Amniotic stem cell (primary cell): ENCODE data around the gene KBTBD12.

ENCODE experiments used
- DNase-seq: peaks from one replicate; lab custom pipeline; 2025; lab: John Stamatoyannopoulos, UW

KBTBD12 gene

DNA sequence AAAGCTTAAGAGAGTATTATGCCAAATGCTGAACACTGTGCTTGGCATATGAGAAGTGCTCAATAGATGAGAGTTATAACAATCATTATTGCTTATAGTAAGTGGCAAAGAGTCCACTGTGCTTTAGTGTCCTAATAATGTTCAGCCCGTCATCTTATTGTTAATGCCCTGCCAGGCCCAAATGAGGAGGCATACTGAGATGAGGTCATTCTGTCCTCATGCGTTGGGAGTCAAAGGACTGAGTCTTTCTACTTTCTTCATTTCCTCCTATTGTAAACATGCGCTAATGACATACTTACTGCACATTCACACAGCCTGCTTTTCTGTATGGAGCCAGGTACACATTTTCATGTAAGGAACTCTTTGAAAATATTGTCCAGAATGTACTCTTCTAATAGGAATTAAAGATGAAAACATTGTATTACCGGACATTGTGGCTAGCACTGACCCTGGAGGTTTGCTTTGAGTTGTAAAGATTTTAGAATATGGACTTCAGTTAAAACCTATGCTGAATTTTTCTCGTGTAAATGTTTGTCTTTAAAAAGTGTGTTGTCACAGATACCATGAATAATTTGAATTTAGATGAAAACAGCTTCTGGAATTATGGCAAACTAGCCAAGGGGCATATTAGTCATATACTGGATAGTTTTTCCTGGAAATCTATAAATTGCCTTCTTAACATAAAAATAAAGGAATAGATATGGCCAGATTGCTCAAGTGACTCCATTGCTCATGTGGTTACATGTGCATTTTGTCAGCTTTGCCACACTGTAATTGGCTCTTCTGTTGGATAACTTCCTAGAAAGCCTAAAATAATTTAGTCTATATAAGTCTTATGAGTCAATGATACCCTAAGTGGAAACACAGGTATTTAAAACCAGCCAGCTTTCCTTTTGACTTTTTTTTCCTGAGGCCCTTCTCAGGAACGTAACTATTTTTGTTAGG, 38.3 kb downstream of the KBTBD12 start:
- DNase-seq, result no peak

DNA sequence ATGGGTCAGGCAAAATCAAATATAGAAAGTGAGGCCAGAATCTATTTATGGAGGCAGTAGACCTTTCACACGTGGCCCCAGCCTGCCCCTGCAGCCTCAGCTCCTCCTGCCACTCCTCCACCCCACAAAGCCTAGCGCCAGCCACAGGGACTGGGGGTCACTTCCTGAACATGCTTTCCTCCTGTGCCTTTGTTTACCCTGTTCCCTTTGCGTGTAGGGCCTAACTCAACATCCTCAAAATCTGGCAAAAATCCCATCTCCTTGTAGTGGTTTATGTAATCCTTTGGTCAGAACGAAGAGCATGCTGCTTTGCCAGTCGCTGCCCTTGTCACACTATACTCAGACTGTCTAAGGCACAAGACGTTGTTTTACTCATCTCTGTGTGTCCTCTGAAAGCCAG, 39.6 kb downstream of the KBTBD12 start:
- DNase-seq, result no peak

DNA sequence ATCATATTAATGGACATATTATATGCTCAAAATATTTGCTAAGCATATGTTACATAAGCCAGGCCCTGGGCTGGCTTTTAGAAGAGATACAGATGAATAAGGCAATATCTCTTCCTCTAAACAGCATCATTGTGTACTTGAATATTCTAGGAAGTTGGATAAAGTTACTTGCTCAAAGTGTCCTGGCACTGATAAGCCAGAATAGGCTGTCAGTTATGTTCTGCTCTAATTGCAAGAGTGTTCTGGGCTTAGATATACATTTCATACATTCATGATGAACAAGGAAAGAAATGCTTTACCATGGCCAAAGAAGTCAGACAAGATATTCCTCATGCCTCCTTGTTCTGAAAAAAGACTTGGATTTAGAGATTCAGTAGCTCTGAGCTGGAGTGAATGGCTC, 40.7 kb downstream of the KBTBD12 start:
- no peak for DNase-seq

DNA sequence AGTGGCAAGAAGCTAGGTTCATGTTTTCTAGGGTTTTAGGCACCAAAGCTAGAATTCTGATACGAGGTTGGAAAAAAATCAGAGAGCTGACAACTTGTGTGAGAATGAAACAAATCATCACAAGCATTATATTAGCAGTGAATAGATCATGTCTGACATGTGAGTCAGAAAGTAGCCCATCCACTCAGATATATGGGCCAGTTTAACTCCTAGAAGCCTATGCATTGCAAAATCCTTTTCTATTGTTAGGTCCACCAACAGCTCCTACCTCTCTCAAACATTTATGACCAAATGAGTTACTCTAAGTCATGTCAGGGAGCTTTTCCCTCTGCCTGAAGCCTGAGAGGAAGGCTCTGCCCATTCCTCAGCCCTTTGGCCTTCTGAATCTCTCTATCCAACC, 44.0 kb downstream of the KBTBD12 start:
- no peak for DNase-seq

DNA sequence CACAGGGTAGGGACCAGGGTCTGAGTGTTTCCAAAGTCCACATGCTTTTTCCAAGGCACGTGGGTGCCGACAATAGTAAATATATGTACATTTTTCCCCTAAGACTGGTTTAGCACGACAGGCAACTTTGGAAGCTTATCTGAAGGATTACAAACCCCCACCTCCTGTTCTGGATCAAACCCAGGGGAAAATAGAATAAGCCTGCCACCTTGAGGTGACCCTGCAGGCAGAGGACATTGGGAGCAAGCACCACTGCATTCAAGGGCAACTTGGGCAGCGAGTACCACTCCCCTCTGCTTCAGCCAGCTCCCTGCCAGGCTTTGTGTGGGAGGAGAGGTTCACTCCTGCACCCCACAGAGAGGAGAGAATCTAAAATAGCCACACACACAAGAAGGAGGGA, 44.8 kb downstream of the KBTBD12 start:
- DNase-seq, result no peak

DNA sequence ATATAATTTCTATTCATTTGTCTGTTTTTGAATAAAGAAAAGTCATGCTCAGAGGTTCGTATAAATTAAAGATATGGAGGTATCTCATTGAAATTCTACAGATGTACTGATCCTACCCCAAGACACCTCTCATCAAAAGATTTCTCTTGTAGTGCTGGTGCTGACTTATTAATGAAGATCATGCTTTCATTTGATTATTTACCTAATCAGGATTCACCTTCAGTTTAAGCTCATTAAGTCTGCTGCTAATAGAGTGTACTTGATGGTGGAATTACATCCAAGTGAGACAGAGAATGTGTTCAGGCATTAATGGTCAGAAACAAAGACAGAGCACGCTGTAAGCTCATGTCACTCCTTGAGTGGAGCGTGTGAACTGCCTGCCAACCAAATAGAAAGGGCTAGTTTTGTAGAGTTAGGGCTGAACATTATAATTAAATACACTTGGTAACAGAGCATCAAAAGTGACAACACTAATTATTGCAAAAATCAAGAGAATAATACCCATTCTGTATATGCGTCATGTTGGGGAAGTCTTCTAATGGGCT, 45.5 kb downstream of the KBTBD12 start:
- DNase-seq, result no peak

DNA sequence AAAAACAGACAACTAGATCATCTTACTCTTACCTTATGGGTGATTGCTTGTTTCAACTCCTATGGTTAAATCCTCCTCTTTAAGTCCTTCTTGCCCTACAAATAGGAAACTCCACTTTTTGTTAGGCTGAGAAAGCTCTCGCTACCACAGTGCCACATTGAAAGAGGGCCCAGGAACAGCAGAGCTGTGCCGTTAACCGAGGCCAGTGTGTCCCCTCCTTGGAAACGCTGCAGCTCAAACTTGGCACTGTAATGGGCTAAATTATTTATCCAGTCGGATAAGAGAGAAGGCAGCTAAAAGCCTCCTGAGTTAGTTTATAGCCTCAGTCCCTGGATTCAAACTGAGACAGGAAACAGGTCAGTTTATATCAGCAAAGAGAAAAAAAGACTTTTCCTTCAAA, 46.1 kb downstream of the KBTBD12 start:
- no peak for DNase-seq

DNA sequence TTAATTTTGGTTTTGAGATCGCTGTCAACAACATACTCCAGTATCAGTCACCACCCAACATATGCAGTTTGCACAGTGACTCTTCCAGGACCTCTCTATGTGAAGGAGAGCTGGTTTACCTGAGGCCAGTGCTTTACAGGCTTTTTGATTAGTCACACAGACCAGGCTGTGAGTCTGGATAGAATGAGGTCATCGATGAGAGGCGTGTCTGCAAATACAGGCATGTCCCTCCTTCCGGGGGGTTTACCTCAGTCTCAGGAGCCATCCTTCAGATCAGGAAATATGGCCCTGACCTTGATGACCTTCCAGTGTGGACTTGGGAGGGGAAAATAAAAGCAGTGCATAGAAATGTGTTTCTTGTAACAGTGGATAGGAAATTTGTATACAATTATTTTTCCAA, 46.9 kb downstream of the KBTBD12 start:
- DNase-seq, result no peak

DNA sequence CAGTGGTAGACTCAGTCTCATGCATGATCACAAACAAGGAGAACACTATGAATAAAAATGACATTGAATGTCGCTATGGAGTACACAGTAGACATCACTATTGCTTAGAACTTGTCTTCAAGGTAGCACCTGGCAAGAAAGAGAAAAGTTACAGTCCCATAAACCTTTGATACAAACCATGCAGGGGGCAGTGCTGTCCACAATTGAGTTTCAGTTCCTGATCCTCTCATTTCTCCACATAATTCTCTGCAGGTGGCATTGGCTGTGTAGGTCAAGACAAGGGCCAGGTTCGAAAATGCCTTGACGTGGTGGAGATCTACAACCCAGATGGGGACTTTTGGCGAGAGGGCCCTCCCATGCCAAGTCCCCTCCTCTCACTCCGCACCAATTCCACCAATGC, 47.9 kb downstream of the KBTBD12 start:
- DNase-seq, result no peak

DNA sequence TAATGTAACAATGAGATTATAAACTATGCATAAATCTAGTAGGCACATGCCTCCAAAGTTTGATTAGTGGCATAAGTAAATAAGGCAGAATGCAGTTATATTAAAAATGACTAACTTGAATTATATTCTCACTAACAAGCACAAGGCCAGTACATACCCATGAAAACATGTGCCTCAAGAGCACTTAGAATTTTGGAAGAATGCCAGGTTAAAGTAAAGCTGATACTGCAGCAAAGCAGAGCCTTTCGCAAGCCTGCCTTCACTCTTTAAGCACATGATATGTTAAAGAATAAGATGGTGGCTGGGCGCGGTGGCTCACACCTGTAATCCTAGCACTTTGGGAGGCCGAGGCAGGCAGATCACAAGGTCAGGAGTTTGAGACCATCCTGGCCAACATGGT, 49.0 kb downstream of the KBTBD12 start:
- DNase-seq, result no peak

DNA sequence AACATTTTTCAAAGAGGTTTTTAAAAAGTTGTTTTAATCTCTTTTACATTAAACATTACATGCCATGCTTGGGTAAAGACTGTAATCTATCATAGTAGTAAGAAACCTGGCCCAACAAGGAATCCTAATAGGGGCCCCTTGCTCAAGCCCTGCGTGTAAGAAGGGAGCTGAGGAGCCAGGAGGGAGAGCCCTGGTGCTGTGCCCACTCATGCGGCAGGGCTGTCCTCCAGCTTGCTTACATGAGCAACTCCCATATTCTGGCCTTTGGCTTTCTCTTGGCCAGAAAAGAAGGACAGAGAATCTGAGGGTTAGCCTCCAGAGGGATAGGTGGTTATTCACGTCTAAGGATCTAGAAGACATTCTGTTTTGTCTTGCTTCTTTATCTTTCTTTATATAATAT, 49.8 kb downstream of the KBTBD12 start:
- no peak for DNase-seq

DNA sequence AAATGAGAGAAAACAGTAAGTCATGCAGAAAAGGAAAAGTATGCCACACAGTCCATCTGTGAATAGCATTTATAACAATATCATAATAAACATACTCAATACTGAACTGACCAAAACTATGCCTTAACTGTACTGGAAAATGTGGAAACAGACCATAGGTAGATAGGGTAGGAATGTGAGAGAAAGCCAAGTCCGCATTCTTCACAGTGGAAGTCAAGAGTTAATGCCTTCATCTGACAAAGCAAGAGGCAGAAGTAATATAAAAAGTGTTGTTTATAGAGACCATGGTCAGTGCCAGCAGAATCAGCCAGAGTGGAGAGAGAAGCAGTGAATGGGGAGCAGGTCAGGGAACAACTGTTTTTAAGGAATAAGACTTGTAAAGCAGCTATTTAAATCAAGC, 52.3 kb downstream of the KBTBD12 start:
- no peak for DNase-seq

DNA sequence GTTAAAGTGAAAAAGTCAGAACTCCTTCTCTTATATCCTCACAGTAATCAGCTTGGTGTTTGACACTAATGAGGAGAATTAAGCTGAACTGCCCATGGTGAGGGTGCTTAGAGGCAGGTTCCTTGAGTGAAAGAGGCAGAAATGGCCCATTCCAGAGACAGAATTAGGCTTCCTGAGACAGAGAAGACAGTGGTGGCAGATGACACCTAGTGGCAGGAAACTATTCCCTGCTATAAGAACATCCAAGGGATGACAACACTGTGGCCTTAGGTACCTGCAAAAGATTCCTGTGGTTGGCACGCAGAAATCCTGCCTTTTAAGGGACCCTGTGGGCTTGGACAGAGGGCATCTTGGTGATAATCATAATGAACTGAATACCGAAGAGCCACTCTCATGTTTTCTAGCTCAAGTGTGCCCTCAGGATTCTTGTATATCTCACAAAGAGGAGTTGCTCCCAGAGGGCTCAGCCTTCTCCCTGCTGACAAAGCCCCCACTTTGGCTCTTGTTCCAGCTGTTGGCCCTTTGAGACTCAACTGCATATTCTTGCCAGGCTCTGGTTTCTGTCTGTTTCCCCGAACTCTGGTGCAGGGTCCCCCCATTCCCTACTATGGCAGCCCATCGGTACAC, 56.0 kb downstream of the KBTBD12 start:
- DNase-seq, result no peak

DNA sequence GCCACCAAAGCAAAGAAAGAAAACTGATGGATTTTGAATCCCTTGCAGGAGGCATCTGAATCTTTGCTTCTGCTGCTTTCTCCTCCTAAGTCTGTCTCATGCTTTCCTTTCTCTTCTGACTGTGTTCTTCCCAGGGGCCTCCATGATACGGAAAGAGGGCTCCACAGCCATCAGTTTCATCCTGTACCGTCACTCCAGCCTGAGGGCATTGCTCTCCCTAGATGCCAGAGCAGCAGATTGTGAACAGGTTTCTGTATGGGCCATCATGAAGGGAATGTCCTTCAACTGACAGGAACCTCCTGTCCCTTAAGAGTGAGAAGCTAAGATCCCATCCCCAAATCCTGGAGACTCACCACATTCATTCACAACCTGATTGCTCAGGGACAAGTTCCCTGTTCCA, 59.2 kb downstream of the KBTBD12 start:
- DNase-seq, result no peak

DNA sequence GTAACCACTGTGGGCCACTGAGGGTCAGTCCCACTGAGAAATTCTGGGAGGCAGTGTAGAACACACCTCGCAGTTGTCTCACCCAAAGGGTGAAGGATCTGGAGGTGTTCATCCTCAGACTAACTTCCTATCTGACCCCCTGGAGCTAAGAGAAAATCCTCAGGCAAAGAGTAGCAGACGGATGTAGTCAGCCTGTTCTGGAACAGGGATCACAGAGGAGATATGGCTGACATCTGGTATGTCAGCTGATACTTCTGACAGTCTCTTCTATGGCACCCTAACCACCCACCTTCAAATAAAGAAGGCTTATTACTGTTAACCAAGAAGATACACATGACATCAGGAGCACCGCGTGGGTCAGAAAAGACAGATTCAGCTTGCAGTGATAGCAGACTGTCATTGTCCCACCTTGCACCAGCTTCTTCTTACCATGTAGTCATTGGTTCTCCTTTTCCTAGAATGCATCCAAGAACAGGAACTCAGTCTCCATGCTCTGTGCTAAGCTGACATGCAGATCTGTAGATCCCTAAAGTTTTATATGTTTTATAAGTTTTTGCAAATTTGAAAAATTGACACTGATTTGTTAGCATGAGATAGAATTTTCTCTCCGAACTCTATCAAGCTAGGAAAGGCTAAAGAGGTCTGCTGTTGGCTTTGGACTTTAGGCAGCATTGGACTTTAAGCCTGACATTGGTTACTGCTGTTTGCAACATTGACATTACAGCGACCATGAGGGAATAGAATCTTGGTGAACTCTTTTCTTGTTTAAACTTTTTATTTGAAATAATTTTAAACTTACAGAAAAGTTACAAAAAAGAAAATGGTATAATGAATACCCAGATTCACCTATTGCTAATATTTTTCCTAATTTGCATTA, 60.4 kb downstream of the KBTBD12 start:
- no peak for DNase-seq

DNA sequence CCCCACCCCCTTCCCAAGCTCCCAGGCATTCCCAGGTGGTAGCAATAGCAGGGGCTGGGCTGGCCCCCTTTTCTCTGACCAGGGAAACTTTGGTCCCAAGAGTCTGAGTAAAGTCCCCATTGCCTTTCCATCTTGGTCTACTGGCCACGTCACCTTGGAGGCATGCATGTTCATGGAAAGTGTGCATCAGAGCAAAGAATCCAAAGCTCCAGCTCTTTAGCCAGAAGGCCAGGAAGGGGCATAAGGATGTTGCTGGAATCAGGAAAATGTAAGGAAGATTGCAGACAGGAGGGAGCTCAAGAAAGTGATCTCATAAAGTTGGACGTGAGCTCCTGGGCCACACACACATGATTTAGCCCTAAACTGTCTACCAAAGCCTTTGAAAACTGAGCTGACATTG, 63.6 kb downstream of the KBTBD12 start:
- DNase-seq, result no peak

DNA sequence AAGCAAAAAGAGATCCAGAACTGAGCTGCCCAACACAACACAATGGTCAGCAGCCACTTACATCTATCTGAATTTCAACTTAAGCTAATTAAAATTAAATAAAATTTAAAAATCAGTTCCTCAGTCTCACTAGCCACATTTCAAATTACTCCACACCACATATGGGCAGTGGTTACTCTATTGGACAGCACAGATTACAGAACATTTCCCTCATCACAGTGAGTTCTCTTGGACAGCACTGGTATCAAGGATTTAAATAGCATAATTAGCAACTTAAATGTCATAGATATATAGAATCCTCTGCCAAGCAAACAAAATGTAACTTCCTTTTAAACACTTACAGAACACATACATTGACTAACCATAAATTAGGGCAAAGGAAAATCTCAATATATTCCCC, 64.4 kb downstream of the KBTBD12 start:
- DNase-seq, result no peak

DNA sequence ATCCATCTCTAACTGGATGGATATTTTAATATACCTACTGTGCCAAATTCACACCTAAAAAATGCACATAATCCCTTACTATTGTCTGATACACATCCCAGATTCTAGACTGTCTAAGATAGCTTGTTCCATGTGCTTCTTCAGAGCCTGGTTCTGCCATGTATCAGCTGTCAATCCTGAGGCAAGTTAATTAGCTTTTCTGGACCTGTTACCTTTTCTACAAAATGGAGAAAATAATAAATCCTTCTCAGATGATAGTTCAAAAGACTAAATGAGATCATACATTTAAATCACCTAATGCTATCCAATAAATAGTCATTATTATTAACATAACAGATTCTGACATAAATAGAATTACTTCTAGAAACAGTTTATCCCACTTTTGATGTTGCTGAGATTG, 66.1 kb downstream of the KBTBD12 start:
- DNase-seq, result no peak

DNA sequence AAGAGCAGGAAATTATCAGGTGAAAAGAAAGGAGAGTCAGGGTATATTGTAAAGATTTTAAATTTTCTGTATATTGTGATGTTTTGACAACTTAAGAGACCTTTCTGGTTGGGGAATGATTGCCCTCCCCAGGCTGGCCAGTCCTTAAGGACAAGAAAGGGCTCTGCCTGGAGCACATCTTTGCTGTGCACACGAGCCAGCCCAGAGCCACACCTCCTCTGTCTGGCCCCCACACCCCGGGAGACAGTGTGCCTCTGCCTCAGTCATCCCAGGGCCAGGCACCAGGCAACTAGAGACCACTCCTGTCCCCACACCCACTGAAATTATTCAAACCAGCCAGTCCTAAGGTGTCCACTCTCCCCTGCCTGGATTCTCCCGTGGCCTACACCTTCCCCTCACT, 67.1 kb downstream of the KBTBD12 start:
- DNase-seq, result no peak

DNA sequence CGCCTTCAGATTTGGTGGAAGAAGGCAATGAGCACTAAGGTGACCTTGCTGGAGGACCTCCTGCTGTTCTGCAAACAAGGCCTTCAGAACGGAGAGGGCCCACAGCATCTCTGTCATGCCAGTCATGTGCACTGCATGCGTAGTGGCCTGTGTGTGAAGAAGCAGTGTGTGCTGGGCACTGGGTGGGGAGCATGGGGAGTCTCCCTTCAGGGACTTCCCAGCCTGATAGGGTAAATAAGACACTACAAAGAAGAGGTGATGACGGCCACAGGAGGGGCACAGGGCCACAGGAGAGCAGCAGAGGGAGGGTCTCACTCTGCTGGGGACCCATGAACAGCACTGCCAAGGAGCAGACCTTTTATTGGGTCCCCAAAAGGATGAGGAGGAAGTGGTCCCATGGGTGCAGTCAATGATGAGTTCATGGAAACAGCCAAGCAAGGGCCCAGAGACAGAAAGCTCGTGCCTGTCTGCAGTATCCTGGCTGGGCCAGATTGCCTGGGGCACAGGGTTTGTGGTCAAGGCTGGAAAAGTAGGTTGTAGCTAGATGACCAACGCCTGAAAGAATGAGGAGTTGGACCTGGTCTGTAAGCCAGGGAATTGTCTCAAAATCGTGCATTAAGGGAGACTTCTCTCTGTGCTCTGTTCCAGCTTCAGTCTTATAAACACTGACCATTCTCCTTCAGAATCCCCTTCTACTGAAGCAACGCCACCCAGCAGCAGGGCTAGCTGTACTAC, 69.4 kb downstream of the KBTBD12 start:
- peak; percentile 58 for DNase-seq

DNA sequence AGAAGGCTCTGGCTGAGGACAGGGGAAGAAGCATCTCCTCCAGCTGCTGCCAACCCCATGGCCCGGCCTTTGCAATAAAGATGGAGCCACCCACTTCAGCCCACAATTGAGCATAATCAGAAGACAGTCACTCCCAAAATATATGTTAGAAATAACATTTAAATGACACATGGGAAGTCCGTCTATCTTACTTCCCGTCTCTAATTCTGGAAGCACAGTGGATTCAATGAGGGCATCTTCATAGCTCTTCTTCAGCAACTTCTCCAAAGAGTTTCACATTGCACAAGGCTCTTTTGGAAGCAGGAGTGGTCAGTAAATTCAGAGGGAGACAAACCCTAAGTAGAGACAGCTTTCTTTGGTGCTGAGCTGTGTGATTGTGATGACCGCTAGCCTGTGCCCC, 70.2 kb downstream of the KBTBD12 start:
- DNase-seq, result no peak
